Activated naive CD4-positive, alpha-beta T cell treated with Interleukin-2 at 50 U/mL for 16 hours (primary cell): ENCODE data around the gene CHML.
"Not testable (repeated sequence)": the region's sequence is repeated elsewhere in the genome, so short reads cannot be mapped to it uniquely, and the experiment has no call there.

Source experiments
- DNase-seq: peaks from one replicate; pipeline ENCODE4 v3.0.0-alpha.2; 2020

CHML gene

DNA sequence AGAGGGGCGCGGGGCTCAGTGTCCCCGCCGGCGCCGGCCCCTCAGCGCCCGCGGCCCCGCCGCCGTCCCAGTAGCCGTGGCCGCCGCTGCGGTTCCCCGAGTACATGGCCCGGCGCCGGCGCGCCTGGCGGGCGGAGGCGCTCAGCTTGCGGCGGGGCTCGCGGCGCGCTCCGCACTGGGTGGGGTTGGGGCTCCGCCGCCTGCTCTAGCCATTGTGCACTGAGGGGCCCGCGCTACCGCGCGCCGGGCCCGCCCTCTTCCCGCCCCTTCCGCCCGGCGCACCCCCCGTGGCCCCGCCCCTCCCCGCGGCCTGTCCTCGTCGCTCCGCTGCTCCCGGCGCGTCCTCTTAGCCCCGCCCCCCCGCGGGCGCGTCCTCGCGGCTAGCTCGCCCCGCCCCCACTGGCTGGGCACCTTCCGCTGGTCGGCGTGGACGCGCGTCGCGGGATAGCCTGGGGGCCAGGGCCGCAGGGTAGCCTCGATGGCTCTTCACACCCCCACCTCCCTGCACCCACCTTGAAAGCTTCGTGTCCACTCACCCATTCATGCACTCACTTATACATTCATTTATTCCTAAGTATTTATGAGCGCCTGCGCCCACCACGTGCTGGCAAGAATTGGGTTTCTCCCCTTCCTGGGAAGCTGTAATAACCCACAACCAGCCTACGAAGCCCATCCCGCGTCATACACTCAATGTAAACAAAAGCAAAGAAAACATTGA is at the start of gene CHML, which contains the start of gene OPN3:
CHML (minus strand) TSS at position 221 of the 718 bp plus-strand sequence. CDS start 4,603 bp downstream, outside the sequence.
OPN3 (minus strand) TSS at position 221 of the 718 bp plus-strand sequence; CDS start at position 106, 115 bp downstream.
- DNase-seq = peak; percentile 91

- DNase-seq = no peak
These were observed 48.8 kb upstream of the CHML start for GRCh38 chr1:241688940-241689368.

- DNase-seq = no peak
These were observed 43.9 kb upstream of the CHML start for GRCh38 chr1:241684108-241684507.

DNA sequence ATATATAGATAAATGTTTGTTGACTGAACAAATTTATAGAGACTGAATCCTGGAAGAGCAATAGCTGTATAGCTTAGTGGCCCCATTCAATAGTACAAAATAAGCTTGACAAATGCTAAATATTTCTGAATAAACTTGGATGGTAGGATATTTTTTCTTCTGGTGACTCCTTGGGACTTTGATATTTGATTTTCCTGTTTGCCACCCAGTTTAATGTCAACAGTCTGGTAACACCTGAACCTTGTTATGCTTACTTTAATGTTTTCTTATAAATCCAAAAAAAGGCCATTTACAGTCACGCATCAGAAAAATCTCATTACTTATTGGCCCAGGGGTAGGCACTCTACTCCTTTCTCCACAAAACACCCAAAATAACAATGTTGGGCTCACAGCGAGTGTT is 42.8 kb upstream of the CHML start:
- DNase-seq = no peak

- not testable (repeated sequence) for DNase-seq
These were observed 41.8 kb upstream of the CHML start for GRCh38 chr1:241681861-241682448.

GRCh38 chr1:241679961-241680360 is 39.8 kb upstream of the CHML start:
- no peak for DNase-seq

DNA sequence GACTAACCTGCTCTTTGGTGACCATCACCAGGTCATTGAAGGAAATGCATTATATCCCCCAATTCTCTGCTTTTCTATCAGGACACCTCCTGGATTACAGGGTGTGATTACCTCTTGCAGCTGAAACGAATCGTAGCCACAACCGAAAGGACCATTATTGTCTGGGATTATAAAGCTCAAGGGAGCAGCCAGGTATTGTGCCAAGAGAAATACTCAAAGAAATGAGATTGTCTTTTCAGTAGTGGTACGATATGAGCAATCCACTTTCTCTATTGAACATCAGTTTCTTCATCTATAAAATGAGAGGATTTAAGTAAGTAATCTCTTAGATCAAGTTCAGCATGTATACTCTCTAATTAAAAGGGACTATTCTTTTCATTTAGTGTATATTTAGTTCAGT is 39.2 kb upstream of the CHML start:
- no peak for DNase-seq

DNA sequence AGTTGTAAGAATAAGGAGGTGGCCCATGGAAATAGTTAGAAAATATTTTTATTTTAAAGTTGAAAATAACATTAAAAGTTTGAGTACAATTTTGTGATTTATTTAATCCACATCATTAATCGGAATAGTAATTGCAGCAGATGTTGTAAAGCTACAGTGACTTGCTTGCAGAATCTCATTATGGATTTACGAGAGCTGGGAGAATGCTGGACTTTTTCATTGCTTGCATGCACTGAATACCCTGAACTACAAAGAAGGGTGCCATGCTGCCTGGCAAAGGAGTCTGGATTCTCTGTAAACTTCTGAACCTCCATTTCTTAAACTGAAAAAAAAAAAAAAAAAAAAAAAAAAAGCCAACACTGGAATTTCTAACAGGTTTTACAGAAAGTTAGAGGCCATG is 38.4 kb upstream of the CHML start:
- DNase-seq = no peak

GRCh38 chr1:241677201-241677600 is 37.0 kb upstream of the CHML start:
- DNase-seq = no peak

GRCh38 chr1:241675983-241676382 is 35.8 kb upstream of the CHML start:
- DNase-seq = no peak

- DNase-seq = no peak
These were observed 34.7 kb upstream of the CHML start for GRCh38 chr1:241674805-241675384.

DNA sequence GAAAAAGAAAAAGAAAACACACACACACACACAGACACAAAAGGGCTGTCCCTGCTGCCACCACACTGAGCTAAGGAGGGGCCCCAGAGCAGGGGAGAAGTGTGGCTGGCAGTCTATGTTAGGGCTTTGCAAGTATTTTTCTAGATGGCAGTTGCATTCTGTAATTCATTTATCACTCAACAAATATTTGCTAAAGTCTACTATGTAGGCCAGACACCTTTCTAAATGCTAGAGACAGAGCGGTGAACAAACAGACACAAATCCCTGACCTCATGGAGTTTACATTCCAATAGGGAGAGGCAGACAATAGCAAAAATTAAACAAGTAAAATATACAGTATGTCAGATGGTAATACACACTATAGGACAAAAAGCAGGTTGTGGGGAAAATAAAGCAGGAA is 32.1 kb upstream of the CHML start:
- DNase-seq = no peak

DNA sequence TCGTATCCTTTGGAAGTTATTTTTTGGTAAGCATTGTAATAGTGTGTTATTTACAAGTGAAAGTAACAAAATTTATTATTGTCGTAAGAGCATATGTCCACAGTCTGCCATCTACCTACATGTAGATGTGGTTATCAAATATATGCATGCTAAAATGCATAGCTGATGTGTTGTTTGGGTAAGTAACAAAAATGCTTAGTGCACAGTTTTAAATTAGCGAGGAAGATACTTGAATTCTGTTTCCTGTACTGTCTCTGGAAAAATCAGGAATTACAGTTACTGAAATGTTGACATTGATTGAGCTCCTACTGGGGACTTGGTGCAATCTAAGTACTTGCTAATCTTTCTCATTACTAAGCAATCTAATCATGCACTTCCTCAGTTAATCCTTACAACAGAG is 26.2 kb upstream of the CHML start:
- no peak for DNase-seq

- DNase-seq = no peak
These were observed 20.3 kb upstream of the CHML start for GRCh38 chr1:241660424-241660972.

DNA sequence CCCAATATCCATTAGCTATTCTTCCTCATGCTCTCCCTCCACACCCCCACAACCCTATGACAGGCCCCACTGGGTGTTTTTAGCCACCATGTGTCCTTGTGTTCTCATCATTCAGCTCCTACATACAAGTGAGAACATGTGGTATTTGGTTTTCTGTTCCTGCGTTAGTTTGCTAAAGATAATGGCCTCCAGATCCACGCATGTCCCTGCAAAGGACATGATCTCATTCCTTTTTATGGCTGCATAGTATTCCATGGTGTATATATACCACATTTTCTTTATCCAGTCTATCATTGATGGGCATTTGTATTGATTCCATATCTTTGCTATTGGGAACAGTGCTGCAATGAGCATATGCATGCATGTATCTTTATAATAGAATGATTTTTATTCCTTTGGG is 18.8 kb upstream of the CHML start:
- not testable (repeated sequence) for DNase-seq

- DNase-seq = no peak
These were observed 18.1 kb upstream of the CHML start for GRCh38 chr1:241658081-241658793.

GRCh38 chr1:241654641-241655040 is 14.5 kb upstream of the CHML start:
- DNase-seq = no peak

DNA sequence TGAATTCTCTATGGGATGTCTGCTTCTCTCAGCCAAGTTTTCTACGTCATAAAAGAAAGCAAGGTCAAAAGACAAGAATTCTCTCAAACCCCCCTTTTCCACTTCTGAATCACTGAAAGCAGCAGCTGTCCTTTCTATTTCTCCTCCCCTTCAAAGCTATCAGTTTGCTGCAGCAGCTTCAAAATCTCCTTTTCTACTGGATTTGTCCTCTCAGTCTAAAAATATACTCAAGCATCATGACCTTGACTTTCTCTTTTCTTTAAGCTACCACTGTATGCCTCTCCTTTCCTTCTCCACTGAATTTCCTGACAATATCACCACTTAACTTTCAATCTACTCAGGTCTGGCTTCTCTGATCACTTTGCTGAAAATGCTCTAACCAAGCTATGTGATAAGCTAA is 13.8 kb upstream of the CHML start:
- no peak for DNase-seq

DNA sequence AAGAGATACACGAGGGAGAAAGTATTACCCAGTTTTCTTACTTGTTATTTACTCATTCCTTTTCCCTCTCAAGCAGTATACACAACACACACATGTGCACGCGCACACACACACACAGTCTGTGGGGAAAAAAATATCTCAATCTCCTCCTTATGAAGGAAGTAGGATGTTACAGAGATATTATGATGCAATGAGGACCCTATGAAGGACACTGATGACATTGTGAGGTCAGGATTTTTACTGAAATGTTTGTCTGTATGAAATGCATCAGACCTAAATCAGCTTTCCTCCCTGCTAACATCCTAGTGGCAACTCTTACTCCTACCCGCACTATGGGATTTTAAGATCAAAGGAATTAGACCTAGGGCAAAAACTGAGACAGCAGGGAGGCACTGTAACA is 11.8 kb upstream of the CHML start, which contains the start of gene WDR64:
WDR64 (plus strand) TSS at position 270 of the 400 bp plus-strand sequence. CDS start 204 bp downstream, outside the sequence.
- no peak for DNase-seq

DNA sequence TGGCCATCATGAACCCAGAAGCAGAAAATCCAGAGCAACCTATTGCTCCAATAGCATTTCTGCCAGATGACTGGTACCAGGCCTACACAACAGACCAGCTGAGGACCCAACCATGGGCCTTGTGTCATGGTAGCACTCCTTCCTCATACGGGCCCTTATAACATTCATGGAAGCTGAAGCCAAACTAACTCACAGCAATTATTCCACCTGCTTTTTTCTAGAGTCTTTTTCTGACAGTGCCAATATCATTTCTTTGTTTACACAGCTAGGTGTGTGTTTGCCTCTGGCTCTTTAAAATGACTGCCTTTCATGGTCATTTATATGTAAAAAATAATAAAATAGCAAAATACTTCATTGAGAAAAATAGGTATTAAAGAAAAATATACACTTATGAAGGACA is 8.0 kb upstream of the CHML start:
- DNase-seq = no peak

DNA sequence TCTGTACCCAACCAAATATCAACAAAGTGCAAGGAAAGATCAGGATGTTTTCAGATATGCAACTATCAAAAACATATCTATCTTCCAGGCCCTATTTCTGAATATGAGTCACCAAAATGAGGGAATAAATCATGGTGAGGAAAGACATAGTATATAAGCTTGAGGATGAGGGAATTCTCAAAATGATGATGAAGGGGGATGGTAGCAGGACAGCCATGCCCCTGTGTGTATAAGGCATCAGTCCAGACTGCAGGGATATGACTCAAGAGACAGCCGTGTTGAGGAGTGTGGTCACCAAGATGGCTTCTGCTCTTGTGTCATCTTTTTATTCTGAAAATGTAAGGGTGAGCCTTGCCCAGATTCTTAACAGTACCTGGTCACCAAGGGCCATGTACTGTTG is 7.5 kb upstream of the CHML start:
- no peak for DNase-seq

GRCh38 chr1:241646201-241646600 is 6.0 kb upstream of the CHML start:
- no peak for DNase-seq

DNA sequence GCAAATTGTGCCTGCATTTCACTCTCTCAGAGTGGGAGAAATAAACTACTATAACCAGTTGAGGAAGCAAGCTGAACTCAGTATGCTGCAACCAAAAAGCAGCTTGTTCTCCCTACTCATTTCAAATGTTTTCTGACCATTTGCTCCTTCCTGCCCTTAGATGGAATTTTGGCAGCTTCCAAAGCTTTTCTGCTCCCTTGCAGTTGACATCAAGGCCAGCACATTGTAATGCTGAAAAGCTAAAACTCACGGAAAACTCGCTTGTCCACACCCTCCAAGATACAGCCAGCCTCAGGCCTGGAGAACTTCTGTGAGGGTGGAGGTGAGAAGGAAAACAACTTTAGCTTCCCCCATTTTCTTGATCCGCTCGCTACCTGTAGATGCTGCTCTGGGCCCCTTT is 5.0 kb upstream of the CHML start:
- no peak for DNase-seq
